Bronchial epithelial cell (primary cell): ENCODE measurements around the gene KRTAP12-3. TPM values are rescaled to one million over a fixed set of nuclear protein-coding genes. Genes with fewer than 3 reads are reported as not detected.
"Not testable (repeated sequence)": the region's sequence is repeated elsewhere in the genome, so short reads cannot be mapped to it uniquely, and the experiment has no call there.

Experiments
- DNase-seq: peaks from one replicate; pipeline ENCODE4 v3.0.0-alpha.2; 2010; ENCODE audit warnings: low read depth
- FAIRE-seq: peaks from 2 replicates; lab custom pipeline; 2011; peaks lifted over from hg19 to GRCh38; lab: Jason Lieb, UNC
- H3K27me3 ChIP-seq: 2 replicates; pipeline ENCODE4 v1.5.1; 2011; ENCODE audit warnings: low read length; ENCODE audit not compliant: control insufficient read depth, insufficient read depth
- H3K36me3 ChIP-seq: 2 replicates; pipeline ENCODE4 v1.5.1; 2011; ENCODE audit warnings: low read length; ENCODE audit not compliant: control insufficient read depth, insufficient read depth
- H3K4me3 ChIP-seq: 2 replicates; pipeline ENCODE4 v1.5.1; 2011; ENCODE audit warnings: mild to moderate bottlenecking, low read depth, low read length, control low read depth
- total RNA-seq: library from RNA; depleted of rRNA; stranded (reverse); fragments of >200 nt; gene quantifications from 2 replicates; pipeline ENCODE4 v1.2.1, GENCODE V29; 2014
- TF ChIP-seq, protein P1 (sequence below): IDR thresholded peaks from 2 replicates; pipeline ENCODE4 v1.5.1; 2011; ENCODE audit warnings: mild to moderate bottlenecking, moderate library complexity, low read length, control low read depth, inconsistent platforms; ENCODE audit not compliant: insufficient read depth, severe bottlenecking

The KRTAP12-3 gene
- total RNA-seq, 1 donor from 2014 or later, result not detected

DNA sequence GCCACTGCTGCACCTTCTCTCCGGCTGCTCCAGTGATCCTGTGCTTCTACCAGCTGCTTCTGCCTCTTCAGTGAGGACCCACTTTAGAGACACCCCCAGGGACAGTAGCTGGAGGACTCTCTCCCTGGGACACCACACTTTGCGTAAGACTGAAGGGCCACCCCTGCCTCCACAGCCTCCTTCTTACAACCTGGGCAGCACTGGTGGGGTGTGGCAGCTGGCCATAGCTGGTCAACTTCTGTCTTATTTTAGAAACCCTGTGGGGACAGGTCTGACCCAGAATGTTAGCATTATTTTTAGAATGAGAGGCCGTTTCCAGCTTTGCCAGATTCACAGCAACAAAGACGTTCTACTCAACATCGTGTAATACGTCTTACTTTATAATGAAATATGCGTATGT, 32.0 kb upstream of the KRTAP12-3 start:
- H3K27me3 ChIP-seq, result no peaks in the 10 kb centered on the region
- H3K4me3 ChIP-seq, result no peak overlapping the region
- no peak for FAIRE-seq
- no peak for DNase-seq
- no peaks in the 10 kb centered on the region for H3K36me3 ChIP-seq
- TF ChIP-seq, protein P1, sequence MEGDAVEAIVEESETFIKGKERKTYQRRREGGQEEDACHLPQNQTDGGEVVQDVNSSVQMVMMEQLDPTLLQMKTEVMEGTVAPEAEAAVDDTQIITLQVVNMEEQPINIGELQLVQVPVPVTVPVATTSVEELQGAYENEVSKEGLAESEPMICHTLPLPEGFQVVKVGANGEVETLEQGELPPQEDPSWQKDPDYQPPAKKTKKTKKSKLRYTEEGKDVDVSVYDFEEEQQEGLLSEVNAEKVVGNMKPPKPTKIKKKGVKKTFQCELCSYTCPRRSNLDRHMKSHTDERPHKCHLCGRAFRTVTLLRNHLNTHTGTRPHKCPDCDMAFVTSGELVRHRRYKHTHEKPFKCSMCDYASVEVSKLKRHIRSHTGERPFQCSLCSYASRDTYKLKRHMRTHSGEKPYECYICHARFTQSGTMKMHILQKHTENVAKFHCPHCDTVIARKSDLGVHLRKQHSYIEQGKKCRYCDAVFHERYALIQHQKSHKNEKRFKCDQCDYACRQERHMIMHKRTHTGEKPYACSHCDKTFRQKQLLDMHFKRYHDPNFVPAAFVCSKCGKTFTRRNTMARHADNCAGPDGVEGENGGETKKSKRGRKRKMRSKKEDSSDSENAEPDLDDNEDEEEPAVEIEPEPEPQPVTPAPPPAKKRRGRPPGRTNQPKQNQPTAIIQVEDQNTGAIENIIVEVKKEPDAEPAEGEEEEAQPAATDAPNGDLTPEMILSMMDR, result no peak

DNA sequence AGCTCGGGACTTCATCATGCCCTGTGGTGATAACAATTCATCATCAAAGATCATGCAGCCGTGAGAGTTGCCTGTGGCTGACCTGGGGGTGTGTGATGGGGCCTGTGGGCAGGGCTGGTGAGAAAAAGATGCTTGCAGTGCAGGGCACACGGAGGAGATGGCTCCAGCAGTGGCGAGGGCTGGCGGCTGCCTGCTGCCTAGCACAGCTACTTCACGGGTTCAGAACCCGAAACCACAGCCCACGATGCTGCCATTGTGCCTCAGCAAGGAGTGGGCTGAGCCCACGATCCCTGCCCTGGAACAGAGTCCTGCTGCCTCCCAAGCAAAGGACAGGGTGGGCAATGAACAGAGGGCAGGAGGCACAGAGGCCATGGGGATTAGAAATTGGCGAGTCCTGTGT, 31.5 kb upstream of the KRTAP12-3 start:
- no peaks in the 10 kb centered on the region for H3K36me3 ChIP-seq
- DNase-seq (no peak), FAIRE-seq (no peak)
- H3K4me3 ChIP-seq, result no peak overlapping the region
- no peaks in the 10 kb centered on the region for H3K27me3 ChIP-seq
- TF ChIP-seq, protein P1, result no peak

DNA sequence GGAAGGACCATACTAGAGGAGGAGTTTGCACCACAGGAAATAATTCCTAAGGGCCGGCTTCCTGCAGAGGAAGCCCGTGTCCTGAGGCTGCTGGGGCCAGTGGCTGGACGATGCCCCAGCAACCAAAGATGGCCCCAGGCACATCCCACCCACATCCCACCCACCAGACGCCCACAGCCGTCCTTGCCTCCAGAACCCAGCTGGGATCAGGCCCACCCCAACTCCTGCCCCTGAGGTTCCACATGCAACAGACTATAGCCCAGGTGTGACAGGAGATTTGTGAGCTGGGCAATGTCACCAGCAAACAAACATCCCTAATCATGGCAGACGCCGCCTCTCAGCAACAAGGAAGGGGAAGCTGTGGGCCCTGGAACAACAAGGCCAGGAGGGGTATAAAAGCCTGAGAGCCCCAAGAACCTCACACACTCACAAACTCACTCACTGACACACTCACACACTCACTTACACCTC, 31.0 kb upstream of the KRTAP12-3 start, which contains the start of gene KRTAP10-9:
Gene KRTAP10-9 (plus strand): TSS at position 421 of the 471 bp plus-strand sequence. CDS start 79 bp downstream, outside the sequence.
- Histone ChIP-seq H3K36me3 (no peaks in the 10 kb centered on the region), H3K27me3 (no peaks in the 10 kb centered on the region), H3K4me3 (no peak within 1 kb of the TSS)
- TF ChIP-seq, protein P1, result no peak
- FAIRE-seq (no peak), DNase-seq (no peak)

DNA sequence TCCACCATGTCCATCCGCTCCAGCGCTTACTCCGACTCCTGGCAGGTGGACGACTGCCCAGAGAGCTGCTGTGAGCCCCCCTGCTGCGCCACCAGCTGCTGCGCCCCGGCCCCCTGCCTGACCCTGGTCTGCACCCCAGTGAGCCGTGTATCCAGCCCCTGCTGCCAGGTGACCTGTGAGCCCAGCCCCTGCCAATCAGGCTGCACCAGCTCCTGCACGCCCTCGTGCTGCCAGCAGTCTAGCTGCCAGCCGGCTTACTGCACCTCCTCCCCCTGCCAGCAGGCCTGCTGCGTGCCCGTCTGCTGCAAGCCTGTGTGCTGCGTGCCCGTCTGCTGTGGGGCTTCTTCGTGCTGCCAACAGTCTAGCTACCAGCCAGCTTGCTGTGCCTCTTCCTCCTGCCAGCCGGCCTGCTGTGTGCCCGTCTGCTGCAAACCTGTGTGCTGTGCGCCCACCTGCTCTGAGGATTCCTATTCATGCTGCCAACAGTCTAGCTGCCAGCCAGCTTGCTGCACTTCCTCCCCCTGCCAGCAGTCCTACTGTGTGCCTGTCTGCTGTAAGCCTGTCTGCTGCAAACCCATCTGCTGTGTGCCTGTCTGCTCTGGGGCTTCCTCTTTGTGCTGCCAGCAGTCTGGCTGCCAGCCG, 30.4 kb upstream of the KRTAP12-3 start:
- H3K27me3 ChIP-seq, H3K4me3 ChIP-seq, FAIRE-seq, DNase-seq, H3K36me3 ChIP-seq: not testable (repeated sequence)

DNA sequence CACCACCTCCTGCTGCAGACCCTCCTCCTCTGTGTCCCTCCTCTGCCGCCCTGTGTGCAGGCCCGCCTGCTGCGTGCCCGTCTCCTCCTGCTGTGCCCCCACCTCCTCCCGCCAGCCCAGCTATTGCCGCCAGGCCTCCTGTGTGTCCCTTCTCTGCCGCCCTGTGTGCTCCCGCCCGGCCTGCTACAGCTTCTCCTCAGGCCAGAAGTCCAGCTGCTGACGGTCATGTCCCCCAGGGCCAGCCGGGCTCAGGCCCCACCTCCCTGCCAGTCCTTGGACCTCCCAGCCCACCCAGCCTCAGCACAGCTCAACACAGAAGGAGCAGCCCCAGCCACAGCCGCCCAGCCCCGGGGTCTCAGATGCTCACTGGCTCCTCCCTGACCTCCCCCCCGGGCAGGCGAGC, 29.9 kb upstream of the KRTAP12-3 start:
- not testable (repeated sequence) for FAIRE-seq, DNase-seq

DNA sequence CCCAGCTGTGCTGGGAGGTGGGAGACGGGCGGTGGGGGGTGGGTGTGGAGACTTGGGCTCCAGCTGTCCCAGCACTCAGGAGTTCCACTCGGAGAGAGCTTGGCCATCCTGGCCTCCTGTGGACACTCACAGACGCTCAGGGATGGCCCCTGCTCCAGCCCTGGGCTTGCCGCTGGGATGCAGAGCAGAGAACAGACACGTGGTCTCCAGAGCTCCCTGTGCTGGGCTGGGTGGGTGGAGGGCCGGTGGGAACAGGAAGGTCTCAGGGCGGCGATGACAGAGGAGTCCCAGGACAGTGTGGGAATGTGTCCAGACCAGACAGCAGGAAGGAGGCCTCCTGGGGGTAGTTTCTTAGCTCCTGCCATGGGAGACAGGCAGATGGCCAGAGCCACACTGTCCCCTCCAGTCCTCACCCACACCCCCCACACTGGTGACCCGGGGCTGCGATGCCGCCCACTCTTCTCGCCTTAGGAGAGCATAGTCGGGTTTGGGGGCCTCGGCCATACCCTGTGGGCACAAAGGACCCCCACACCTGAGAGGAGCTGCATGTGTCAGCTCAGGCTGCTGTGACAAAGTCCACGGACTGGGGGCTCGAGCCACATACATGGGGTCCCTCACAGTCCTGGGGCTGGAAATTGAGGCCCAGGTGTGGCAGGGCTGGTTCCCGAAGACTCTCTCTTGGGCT, 28.9 kb upstream of the KRTAP12-3 start:
- DNase-seq, result no peak
- H3K36me3 ChIP-seq, result no peaks in the 10 kb centered on the region
- H3K27me3 ChIP-seq, result no peaks in the 10 kb centered on the region
- TF ChIP-seq, protein P1, result no peak
- no peak for FAIRE-seq
- no peak overlapping the region for H3K4me3 ChIP-seq

More for the DNA sequence above, 29.9 kb upstream of the KRTAP12-3 start:
- not testable (repeated sequence) for H3K4me3 ChIP-seq, H3K27me3 ChIP-seq, H3K36me3 ChIP-seq
